CD4-positive, alpha-beta T cell treated with Interferon gamma for 1 hour (primary cell): ENCODE data around the gene TMEM42.
"Not testable (repeated sequence)": the region's sequence is repeated elsewhere in the genome, so short reads cannot be mapped to it uniquely, and the experiment has no call there.

Experiments used
- DNase-seq: peaks from one replicate; pipeline ENCODE4 v3.0.0-alpha.2; 2020

The TMEM42 gene

DNA sequence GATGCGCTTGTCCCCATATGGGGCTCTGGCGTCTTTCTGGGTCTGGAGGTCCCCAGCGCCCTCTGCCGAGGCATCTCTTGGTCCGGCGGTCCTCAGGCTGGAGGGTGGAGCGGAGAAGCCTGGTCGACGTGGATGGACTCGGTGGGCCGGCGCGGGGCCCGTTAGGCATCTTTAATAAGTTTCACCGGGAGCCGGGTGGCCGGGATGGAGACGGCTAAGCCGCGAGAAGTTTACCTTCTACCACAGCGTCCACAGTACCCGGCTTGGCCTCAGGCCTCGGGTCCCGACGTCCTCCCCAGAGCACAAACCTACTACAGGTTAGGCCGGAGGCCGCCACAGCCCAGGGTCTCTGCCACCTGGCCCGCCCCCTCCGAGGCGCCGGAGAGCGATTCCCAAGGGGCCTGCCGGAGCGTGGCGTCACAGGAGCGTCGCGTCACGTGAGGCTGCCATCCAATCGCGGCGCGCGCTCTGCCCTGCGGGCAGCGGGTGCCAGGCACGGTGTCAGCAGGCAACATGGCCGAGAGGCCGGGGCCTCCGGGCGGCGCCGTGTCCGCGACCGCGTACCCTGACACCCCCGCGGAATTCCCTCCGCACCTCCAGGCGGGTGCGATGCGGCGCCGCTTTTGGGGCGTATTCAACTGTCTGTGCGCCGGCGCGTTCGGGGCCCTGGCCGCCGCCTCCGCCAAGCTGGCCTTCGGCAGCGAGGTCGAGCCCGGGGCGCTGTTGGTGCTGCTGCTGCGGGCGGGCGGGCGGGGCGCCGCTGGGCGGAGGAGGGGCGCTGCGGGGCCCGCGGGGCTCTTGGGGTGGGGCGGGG, at the start of gene TMEM42:
TSS of gene TMEM42 (plus strand) at position 501 of the 814 bp plus-strand sequence. CDS start at position 514, 13 bp downstream.
- DNase-seq: peak; percentile 91

DNA sequence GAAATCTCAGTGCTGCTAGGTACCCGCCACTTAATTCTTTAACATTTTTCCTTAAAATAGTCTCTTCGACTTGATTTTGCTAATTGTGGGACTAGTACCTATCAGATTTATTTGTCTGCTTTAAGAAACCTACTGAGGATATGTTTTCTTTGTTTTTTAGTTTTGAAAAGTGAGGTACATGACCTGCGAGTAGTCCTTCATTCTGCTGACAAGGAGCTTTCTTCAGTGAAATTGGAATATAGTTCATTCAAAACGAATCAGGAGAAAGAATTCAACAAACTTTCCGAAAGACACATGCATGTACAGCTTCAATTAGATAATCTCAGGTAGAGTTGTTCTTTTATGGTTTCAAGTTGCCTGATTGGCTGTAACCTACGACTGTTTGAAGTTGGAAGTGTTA, 47.0 kb upstream of the TMEM42 start:
- no peak for DNase-seq

DNA sequence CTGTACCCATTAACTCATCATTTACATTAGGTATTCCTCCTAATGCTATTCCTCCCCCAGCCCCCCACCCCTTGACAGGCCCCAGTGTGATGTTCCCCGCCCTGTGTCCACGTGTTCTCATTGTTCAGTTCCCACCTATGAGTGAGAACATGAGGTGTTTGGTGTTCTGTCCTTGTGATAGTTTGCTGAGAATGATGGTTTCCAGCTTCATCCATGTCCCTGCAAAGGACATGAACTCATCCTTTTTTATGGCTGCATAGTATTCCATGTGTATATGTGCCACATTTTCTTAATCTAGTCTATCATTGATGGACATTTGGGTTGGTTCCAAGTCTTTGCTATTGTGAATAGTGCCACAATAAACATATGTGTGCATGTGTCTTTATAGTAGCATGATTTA, 45.4 kb upstream of the TMEM42 start:
- not testable (repeated sequence) for DNase-seq

DNA sequence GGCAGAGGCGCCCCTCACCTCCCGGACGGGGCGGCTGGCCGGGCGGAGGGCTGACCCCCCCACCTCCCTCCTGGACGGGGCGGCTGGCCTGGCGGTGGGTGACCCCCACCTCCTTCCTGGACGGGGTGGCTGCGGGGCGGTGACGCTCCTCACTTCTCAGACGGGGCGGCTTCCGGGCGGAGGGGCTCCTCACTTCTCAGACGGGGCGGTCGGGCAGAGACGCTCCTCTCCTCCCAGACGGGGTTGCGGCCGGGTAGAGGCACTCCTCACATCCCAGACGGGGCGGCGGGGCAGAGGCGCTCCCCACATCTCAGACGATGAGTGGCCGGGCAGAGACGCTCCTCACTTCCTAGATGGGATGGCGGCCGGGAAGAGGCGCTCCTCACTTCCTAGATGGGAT, 40.5 kb upstream of the TMEM42 start:
- not testable (repeated sequence) for DNase-seq

DNA sequence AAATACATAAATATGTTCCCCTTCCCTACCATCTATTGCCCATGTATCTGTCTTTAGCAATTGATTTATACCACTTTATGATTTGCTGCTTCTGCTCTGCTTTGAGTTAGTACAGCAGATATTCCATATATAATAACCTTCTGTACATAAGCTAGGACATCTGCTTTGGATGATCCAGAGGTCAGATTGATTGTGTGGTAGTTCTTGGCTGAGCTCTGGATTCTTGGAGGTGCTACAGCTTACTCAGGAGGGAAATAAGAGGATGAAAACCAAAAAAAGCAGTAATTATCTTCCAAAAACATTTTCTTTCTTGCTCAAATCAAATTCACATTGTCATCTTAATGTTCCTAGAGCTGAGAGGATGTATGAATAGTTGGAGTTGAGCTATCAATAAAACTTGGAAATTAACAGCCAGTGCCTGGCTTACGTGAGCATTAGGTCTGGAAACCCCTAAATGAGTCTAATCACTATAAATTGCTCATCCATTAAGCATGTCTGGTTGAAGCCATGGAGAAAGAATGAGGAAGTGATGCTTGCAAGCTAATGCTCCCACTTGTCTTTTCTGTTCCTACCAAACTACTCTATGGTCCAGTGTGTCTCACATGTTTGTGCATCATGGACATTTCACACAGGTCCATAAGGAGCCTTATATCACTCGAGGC, 36.3 kb upstream of the TMEM42 start:
- no peak for DNase-seq

DNA sequence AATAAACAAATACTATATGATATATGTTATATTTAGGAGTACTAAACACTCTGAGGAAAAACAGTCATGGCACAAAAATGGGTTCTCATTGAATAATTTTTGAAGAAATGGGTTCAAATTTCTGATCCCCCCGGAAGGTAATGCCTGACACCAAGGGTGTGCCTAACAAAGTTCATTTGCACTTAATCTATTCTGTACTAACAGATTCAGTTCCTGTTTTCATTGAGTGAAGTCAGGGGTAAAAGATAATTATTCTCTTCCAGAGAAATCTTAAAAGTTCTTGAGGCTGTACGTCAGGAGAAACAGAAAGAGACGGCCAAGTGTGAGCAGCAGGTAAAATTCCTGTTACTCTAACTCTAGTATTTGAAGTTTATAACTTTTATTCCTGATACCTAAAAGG, 34.5 kb upstream of the TMEM42 start:
- DNase-seq: no peak

DNA sequence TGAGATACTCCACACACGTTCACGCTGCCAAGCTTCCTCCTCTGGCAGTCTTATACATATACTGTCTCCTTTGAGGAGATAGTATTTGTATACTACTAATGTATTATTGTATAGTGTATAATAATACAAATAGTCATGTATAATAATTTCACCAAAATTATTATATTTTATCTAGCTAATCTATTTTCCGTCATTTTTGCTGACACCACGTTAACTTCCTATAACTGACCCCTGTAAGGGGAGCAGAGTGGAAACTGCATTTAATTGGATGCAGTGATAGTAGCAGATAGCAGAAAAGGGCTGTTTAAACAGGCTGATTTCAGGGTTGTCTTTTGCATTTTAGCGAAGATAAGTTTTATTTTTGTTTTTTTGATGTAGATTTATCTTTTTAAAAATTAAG, 30.5 kb upstream of the TMEM42 start:
- no peak for DNase-seq

DNA sequence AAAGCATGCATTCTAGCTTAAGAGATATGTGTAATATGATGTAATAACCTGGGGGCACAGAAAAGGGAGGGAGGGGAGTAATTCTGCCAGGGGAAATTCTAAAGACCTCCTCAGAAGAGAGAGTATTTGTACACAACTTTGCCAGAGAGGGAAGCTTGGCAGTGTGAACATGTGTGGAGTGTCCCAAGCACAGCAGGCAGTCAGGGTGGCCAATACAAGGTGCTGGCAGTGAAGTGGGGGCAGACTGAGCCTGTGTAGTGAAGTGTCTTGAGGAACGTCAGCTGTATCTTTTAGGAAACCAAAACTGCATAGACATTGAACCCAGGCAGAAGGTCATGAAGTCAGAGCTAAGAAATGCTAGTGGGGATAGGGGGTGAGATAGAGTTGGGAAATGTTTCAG, 29.7 kb upstream of the TMEM42 start:
- DNase-seq: no peak

DNA sequence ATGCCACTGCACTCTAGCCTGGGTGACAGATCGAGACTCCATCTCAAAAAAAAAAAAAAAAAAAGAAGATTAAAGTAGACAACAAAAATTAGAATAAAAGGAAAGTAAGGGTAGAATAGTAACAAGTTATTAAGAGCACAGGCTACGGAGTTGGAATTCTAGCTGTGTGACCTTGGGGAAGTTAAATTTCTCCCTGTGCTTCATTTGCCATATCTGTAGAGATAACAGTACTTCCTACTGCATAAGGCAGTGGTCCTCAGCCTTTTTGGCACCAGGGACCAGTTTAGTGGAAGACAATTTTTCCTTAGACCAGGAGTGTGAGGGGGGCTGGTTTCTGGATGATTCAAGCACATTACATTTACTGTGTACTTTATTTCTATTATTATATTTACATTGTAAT, 28.7 kb upstream of the TMEM42 start:
- DNase-seq: no peak

DNA sequence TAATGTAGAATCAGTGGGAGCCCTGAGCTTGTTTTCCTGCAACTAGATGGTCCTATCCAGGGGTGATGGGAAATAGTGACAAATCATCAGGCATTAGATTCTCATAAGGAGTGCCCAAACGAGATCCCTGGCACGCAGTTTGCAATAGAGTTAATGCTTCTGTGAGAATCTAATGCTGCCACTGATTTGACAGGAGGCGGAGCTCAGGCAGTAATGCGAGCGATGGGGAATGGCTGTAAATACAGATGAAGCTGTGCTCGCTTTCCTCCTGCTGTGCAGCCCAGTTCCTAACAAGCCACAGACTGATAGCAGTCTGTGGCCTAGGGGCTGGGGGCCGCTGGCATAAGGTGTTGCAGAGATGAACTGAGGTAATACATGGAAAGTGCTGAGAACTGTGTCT, 28.3 kb upstream of the TMEM42 start:
- no peak for DNase-seq

DNA sequence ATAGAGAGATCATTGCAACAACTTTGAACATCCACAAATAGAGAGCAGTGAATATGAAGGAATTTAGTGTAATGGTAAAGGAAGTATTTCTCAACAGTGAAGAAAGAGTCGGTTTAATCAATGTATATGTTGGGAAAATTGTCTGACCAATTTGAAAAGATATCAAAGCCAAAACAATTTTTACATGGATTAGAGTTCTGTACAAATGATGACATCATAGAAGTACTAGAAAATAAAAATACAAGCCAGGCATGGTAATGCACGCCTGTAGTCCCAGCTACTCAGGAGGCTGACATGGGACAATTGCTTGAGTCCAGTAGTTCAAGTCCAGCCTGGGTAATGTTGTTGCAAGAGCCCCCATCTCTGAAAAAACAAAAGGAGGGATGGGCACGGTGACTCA, 26.0 kb upstream of the TMEM42 start:
- DNase-seq: no peak

DNA sequence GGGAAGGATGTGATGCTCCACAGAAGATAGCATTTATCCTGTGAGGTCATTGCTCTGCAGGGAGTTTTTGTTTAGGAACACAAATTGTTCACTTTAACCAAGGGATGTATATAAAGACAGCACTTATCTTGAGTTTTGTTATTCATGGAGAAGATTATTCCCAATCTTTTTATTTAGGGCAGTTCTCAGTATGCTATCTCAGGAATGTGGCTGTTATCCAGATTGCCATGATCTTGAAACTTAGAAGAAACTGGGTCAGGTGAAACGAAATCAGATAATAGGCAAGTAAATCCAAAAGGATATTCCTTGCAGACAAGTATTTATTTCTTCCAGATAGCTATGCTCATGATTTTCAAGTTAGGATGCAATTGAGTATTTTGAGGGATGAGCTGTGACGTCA, 19.3 kb upstream of the TMEM42 start:
- DNase-seq: no peak

DNA sequence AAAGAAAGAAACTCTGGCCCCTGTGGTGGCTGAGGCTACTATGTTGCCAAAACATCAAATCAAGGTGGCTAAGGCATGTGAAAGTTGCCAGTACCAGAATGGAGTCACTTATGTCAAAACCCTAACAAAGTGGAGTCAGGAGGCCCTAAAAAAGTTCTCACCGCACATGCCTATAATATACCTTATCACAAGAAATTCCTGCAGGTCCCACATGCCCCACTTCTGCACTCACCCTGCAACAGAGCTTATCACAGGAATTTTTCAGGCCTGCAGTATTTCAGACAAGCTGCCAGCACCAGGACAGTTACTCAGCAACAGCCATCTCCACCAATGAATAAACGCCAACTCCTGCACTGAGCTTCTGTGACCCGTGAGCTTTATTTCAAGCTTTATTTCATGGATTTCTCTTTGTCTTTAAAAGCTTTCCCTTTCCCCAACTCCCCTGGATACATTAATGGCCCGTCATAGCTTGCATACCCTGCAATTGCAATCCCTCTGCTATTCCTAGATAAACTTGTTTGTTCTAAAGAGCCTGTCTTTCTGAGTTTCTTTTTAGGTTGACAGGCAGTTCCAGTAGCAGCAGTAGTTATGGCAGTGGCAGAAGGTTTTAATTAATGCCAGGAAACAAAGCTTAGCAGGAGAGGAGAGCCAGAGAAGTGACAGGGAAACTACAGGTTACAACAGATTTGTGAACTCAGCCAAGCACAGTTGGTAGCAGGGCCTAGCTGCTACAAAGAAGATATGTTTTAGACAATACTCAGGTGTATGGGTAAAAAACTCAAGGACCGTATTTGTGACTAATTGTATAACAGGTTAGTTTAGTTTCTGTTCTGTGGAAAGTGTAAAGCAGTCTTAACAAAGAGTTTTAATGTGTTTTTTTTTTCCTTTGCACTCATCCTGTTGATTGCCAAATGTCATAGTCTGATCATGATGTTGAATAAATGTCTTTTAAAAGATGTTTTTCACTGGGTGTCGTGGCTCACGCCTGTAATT, 15.9 kb upstream of the TMEM42 start:
- DNase-seq: no peak

DNA sequence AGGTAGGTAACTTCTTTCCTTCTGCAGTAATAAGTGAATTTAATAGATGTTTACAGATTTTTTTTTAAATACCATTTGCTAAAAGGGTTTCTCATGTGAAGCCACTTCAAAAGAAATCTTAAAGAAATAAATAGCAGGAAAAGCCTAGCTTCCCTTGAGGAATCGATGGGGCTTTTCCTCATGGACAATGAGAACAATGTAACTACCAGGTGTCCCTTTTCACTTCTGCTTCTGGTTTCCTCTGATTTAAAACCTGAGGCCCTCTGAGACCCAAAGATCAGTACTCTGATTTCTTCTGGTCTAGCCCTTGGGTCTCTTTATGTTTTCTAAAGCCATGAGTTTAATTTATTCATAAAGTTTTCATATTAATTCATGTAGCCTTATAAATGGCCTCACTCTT, 13.1 kb upstream of the TMEM42 start:
- no peak for DNase-seq

DNA sequence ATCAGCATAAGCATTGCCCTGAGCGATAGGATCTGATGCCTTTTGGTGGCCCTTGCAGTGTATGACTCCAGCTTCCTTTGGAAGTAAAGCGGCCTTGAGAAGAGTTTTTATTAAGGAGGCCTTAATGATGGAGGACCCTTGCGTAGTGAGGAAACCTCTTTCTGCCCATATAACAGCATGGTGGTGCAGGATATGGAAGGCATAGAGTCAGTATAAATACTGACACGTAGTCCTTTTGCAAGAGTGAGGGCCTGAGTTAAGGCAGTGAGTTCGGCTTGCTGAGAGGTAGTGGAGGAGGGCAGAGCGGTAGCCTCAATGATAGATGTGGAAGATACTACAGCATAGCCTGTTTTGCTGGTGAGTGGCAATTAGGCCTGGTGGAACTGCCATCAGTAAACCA, 5.0 kb upstream of the TMEM42 start:
- DNase-seq: not testable (repeated sequence)

DNA sequence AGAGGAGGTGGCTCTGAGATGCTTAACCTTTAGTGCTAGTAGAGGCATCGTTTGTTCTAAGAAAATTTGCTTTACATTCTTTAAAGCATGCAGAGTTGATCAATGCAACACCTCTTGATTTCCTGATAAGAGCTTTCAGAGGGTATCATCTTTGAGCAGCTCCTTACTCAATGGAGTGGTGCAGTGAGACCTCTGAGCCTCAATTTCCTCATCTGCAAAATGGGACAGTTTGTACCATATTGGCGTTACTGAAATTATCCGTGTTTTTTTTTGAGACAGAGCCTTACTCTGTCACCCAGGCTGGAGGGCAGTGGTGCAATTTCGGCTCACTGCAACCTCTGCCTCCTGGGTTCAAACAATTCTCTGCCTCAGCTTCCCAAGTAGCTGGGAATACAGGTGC, 1.6 kb upstream of the TMEM42 start:
- DNase-seq: no peak

DNA sequence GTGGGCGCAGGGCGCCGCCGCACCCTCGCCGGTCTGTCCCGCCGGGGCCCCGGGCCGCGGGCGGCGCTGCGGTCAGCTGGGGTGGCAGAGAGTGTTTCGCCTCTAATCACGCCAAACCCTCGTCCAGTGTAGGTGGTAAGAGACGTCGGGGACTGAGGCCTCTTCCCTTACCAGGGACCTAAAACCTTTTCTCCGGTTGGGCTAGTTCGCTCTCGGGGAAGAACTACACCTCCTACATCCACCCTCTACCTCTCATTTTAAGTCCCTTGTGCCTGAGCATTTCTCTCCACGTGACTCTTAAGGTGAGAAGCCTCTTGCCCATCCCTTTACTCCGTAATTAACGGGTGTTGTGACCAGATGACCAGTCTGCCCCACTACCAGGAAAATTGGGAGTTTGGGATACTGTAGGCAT, 520 bp downstream of the TMEM42 start:
- no peak for DNase-seq

DNA sequence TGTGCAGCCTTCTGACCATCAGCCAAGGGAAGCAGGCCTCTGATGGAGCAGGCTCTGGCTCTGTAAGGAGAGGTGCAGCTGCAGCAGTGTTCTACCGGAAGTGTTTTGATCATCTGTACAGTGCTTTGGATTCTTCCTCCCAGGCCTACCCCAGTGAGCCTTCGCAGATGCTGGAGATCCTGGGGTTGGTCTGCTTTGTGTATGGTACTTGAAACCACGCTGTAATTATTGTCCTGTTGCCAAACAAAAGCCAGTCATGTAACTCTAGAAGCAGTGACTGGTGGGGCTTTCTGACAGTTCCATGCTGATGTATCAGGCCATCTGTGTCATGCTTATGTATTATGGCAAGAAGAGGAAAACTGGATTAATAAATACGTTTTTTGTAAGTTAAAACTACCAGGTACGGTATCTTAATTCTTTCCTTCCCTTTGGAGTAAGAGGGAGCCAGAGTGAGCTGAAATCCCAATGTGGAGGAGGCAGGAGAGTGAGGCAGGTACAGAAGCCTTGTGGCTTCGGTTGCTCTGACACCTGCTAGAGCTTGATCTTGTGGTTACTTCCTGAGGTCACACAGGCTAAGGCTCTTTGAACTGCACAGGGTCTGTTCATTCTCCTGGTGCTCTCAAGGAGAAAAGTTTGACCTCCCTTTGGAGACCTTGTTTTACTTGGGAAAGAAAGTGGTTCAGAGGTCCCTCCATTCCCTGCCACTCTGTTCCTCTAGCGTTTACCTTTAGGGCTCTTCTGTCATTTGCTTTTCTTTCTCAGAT, 3.7 kb downstream of the TMEM42 start:
- DNase-seq: no peak

DNA sequence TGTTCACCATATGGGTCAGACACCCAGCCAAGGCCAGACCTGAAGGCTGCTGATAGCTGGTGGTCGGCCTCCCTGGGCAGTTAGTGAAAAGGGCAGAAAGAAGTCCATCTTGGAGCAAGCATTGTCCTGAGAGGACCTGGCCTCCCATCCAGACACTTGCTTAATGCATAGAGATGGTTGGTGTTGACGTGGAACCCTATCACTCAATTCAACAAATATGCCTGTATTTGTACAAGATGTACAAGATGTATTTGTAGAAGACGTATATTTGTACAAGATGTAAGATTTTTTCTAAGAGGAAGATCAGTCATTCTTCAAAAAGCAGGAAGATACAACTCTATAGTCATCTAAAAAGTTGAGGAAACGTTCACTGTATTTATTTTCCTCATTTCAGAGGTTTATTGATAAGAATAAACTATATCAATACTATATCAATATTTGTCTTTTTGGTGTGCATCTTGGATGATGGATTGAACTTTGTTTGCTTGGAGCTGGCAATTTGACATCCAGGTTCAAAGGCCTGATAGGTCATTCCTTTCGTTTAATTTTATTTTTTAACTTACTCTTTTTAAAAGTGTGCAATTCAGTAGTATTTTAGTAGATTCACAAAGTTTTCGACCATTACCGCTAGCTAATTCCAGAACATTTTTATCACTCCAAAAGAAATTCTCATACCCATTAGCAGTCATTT, 5.9 kb downstream of the TMEM42 start:
- DNase-seq: no peak

DNA sequence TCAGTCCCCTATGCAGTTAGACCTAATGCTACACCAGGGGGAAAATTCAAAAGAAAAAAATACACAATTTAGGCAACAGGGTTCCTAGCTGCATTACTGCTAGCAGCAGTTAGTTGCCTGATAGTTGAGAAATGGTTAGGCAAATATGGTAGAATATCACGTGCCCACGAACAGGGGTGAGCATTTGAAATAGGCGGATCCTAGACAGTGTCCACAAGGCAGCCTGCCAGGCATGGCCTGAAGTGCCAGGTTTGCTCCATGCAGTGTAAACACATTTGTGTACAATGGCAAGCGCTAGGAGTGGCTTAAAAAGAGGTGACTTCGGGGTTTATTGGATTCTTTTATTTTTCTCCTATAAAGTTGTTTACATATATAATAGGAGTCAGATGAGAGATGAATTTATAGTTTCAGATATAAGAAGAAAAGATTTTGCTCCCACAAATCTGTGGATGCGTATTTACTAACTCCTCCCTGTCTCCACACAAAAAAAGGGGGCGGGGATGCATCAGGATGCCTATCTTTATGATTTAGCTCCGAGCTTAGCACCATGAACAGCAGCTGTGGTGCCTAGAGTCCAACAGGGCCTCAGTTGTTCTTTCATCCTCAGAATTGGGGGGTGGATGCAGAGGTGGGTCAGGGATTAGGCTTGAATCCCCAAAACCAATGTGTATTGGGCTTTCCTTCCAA, 8.8 kb downstream of the TMEM42 start:
- no peak for DNase-seq

DNA sequence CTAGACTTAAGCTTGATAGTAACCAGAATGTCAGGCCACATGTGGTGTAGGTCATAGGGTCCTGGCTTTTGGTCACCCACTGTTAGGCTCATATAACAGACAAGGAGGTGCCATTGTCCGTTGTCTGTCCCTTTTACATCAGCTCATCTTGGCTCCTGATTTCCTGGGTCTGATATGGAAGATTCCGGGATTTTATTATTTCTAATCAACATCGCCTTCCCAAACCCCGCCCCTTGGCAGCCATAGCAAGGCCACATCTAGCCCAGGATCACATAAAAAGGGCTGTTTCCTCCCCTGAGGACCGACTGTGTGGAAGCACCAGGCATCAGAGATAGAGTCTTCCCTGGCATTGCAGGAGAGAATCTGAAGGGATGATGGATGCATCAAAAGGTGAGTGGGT, 12.6 kb downstream of the TMEM42 start, which contains the start of gene TGM4:
TSS of gene TGM4 (plus strand) at position 301 of the 400 bp plus-strand sequence. CDS start at position 372, 71 bp downstream.
- DNase-seq: no peak
